Neutrophil (primary cell): ENCODE data around the gene C11orf52.

Experiments used
- H3K27ac ChIP-seq: fragments of 200-600 bp; sonication (generic); 2 replicates; pipeline ENCODE4 v1.5.1; 2016; ENCODE audit warnings: mild to moderate bottlenecking, moderate library complexity
- H3K27me3 ChIP-seq: fragments of 200-600 bp; sonication (generic); 2 replicates; pipeline ENCODE4 v1.6.0; 2016; ENCODE audit warnings: mild to moderate bottlenecking
- H3K36me3 ChIP-seq: fragments of 200-600 bp; sonication (generic); 2 replicates; pipeline ENCODE4 v1.5.1; 2017
- H3K4me1 ChIP-seq, 2 experiments: fragments of 200-600 bp in 1 of 2; sonication (generic) in 1 of 2; 1 replicate in 1 of 2; 2 replicates in 1 of 2; pipeline versions ENCODE4 v1.5.1 to v1.6.1; 2013 to 2016; ENCODE audit warnings: low read depth in 1 of 2, low read length in 1 of 2, mild to moderate bottlenecking in 1 of 2, moderate library complexity in 1 of 2; ENCODE audit not compliant: control insufficient read depth in 1 of 2, insufficient read depth in 1 of 2
- H3K4me3 ChIP-seq, 2 experiments: fragments of 200-600 bp in 1 of 2; sonication (generic) in 1 of 2; 1 replicate in 1 of 2; 2 replicates in 1 of 2; pipeline ENCODE4 v1.5.1; 2013 to 2016; ENCODE audit warnings: low read depth in 1 of 2, low read length in 1 of 2, mild to moderate bottlenecking in 1 of 2, moderate library complexity in 1 of 2
- H3K9me3 ChIP-seq: fragments of 200-600 bp; sonication (generic); 2 replicates; pipeline ENCODE4 v1.5.1; 2016
- CTCF ChIP-seq: fragments of 200-600 bp; sonication (generic); IDR thresholded peaks from 2 replicates; pipeline ENCODE4 v1.5.1; 2016; ENCODE audit warnings: antibody characterized with exemption

The C11orf52 gene

GRCh38 chr11:111969344-111969743 lies 50.6 kb downstream of the C11orf52 start:
- Histone ChIP-seq H3K36me3 (no peaks in the 10 kb centered on the region), H3K4me1 (no peaks in the 10 kb centered on the region), H3K4me3 (no peak overlapping the region), H3K27me3 (no peaks in the 10 kb centered on the region), H3K27ac (no peak overlapping the region), H3K9me3 (no peaks in the 10 kb centered on the region)
- no peak for TF ChIP-seq CTCF

- Histone ChIP-seq H3K36me3 (no peaks in the 10 kb centered on the region), H3K27me3 (peaks cover 46% of the 10 kb centered on the region), H3K4me1 (peaks cover 4 to 10% of the 10 kb centered on the region in 2 experiments), H3K27ac (no peak overlapping the region), H3K4me3 (no peak overlapping the region), H3K9me3 (no peaks in the 10 kb centered on the region)
- no peak for TF ChIP-seq CTCF
Observed at GRCh38 chr11:111974446-111974845, 55.7 kb downstream of the C11orf52 start.

GRCh38 chr11:111975076-111975806 lies 56.5 kb downstream of the C11orf52 start:
- no peaks in the 10 kb centered on the region for H3K9me3 ChIP-seq
- TF ChIP-seq CTCF: no peak
- no peak overlapping the region for H3K27ac ChIP-seq
- peaks cover 4 to 10% of the 10 kb centered on the region in 2 experiments for H3K4me1 ChIP-seq
- H3K4me3 ChIP-seq: no peak overlapping the region
- H3K27me3 ChIP-seq: peaks cover 54% of the 10 kb centered on the region
- no peaks in the 10 kb centered on the region for H3K36me3 ChIP-seq

GRCh38 chr11:111976119-111976766 lies 57.5 kb downstream of the C11orf52 start:
- H3K9me3 ChIP-seq: no peaks in the 10 kb centered on the region
- H3K36me3 ChIP-seq: no peaks in the 10 kb centered on the region
- peaks cover 4 to 10% of the 10 kb centered on the region in 2 experiments for H3K4me1 ChIP-seq
- H3K27ac ChIP-seq: no peak overlapping the region
- H3K27me3 ChIP-seq: peaks cover 54% of the 10 kb centered on the region
- H3K4me3 ChIP-seq: no peak overlapping the region
- TF ChIP-seq CTCF: no peak
